Hepatocyte (in vitro differentiated cells): ENCODE data around the gene CDC42BPA. TPM values are rescaled to one million over a fixed set of nuclear protein-coding genes. Genes with fewer than 3 reads are reported as not detected.

Experiments used
- DNase-seq: peaks from one replicate; pipeline ENCODE4 v3.0.0-alpha.2; 2016; ENCODE audit warnings: low spot score
- H2AFZ ChIP-seq: fragments of 200-600 bp; sonication (generic); 2 replicates; pipeline ENCODE4 v1.6.0; 2016; ENCODE audit warnings: antibody characterized with exemption, mild to moderate bottlenecking
- H3K27ac ChIP-seq: fragments of 200-600 bp; sonication (generic); 2 replicates; pipeline ENCODE4 v1.5.1; 2016; ENCODE audit warnings: mild to moderate bottlenecking
- H3K27me3 ChIP-seq: fragments of 200-600 bp; sonication (generic); 2 replicates; pipeline ENCODE4 v1.6.1; 2016
- H3K36me3 ChIP-seq: fragments of 200-600 bp; sonication (generic); replicated peaks from 2 replicates; pipeline ENCODE4 v1.5.1; 2016; ENCODE audit warnings: low read depth; ENCODE audit not compliant: insufficient read depth
- H3K4me1 ChIP-seq: fragments of 200-600 bp; sonication (generic); 2 replicates; pipeline ENCODE4 v1.5.1; 2016; ENCODE audit warnings: mild to moderate bottlenecking, moderate library complexity; ENCODE audit not compliant: insufficient read depth
- H3K4me2 ChIP-seq: fragments of 200-600 bp; sonication (generic); 2 replicates; pipeline ENCODE4 v1.6.0; 2016
- H3K4me3 ChIP-seq: fragments of 200-600 bp; sonication (generic); 2 replicates; pipeline ENCODE4 v1.5.1; 2016; ENCODE audit warnings: mild to moderate bottlenecking
- H3K79me2 ChIP-seq: fragments of 200-600 bp; sonication (generic); 2 replicates; pipeline ENCODE4 v1.6.0; 2017; ENCODE audit warnings: mild to moderate bottlenecking
- H3K9me2 ChIP-seq: fragments of 200-600 bp; sonication (generic); replicated peaks from 2 replicates; pipeline ENCODE4 v1.6.0; 2017; ENCODE audit warnings: mild to moderate bottlenecking; ENCODE audit not compliant: insufficient read depth
- H3K9me3 ChIP-seq: fragments of 200-600 bp; sonication (generic); 2 replicates; pipeline ENCODE4 v1.5.1; 2016; ENCODE audit warnings: low read depth, mild to moderate bottlenecking
- H4K20me1 ChIP-seq: fragments of 200-600 bp; sonication (generic); 2 replicates; pipeline ENCODE4 v1.6.0; 2016; ENCODE audit warnings: mild to moderate bottlenecking; ENCODE audit not compliant: insufficient read depth, poor library complexity, severe bottlenecking
- EZH2 ChIP-seq: fragments of 200-600 bp; sonication (generic); IDR thresholded peaks from 2 replicates; pipeline ENCODE4 v1.6.1; 2016; ENCODE audit warnings: antibody characterized with exemption, mild to moderate bottlenecking, borderline replicate concordance
- EZH2phosphoT487 ChIP-seq: fragments of 200-600 bp; sonication (generic); IDR thresholded peaks from one replicate; pipeline ENCODE4 v1.6.1; 2018; ENCODE audit warnings: antibody characterized with exemption, mild to moderate bottlenecking, low read depth, moderate library complexity; ENCODE audit not compliant: unreplicated experiment, severe bottlenecking
- WGBS: methylation state at CpG from one replicate; pipeline ENCODE4 v1.1.6; 2016; ENCODE audit warnings: low lambda C conversion rate; ENCODE audit errors: missing lambda C conversion rate; 5-methylcytosine and 5-hydroxymethylcytosine counted together
- polyA plus RNA-seq: library from polyadenylated mRNA; unstranded; fragments of >200 nt; fragmentation: Nextera tagmentation; extraction: Ambion mirVana; gene quantifications from 2 replicates; pipeline ENCODE4 v1.2.1, GENCODE V29; 2016
- total RNA-seq: library from RNA; depleted of rRNA; stranded (reverse); fragments of >200 nt; gene quantifications from 2 replicates; pipeline ENCODE4 v1.2.3, GENCODE V29; 2014
- TF ChIP-seq, protein P1 (sequence below): fragments of 200-600 bp; sonication (generic); IDR thresholded peaks from 2 replicates; pipeline ENCODE4 v1.5.1; 2016; ENCODE audit warnings: antibody characterized with exemption, mild to moderate bottlenecking; ENCODE audit not compliant: poor library complexity

The CDC42BPA gene
- total and polyA plus RNA-seq, 2 experiments from 2014 or later: 24.5 to 40.9 TPM

DNA sequence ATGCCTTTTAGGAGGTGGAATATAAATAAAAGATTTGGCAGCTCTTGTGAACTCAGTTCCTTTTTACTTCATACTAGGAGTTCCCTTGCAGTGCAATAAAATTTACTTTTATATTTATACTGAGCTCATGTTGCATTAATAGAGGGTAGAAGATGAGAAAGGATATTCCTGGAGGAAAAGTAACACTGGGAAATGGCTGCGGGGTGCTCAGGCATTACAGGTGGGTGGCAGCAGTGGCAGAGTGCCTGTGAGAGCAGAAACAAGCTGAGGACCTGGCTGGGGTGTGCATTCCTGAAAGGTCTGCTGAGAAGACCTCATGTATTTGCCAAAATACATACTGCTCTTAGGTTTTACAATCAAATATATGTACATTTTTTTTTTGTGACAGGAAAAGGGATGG lies 251.3 kb downstream of the CDC42BPA start:
- WGBS: 79% methylated on average over 1 of the region's 1 CpG

DNA sequence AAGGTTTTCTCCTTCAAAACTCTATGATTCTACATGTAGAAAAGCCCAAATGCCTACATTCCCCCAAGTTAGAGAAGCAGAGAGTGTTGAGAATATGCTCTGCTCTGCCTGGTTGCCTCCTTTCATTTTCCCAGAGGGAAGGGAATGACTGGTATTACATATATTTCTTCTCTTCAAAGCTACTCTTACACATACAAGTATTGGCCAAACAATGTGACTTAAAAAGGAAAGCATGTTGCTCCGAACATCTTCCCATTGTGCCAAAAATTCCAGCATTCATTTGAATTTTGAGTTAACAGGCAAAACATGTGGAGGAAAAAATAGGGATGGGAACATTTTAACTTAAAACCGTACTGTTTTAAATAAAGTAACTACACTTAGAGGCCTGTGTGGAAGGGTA lies 253.0 kb downstream of the CDC42BPA start:
- Histone ChIP-seq H3K9me3 (no peaks in the 10 kb centered on the region), H3K4me3 (no peak overlapping the region), H3K27ac (no peak overlapping the region), H3K36me3 (no peaks in the 10 kb centered on the region), H3K4me2 (no peak overlapping the region), H3K79me2 (no peaks in the 10 kb centered on the region), H3K9me2 (no peaks in the 10 kb centered on the region), H3K4me1 (no peaks in the 10 kb centered on the region), H2AFZ (no peak overlapping the region), H3K27me3 (no peaks in the 10 kb centered on the region), H4K20me1 (no peaks in the 10 kb centered on the region)
- 95% methylated on average over 2 of the region's 2 CpGs for WGBS
- TF ChIP-seq, protein P1, sequence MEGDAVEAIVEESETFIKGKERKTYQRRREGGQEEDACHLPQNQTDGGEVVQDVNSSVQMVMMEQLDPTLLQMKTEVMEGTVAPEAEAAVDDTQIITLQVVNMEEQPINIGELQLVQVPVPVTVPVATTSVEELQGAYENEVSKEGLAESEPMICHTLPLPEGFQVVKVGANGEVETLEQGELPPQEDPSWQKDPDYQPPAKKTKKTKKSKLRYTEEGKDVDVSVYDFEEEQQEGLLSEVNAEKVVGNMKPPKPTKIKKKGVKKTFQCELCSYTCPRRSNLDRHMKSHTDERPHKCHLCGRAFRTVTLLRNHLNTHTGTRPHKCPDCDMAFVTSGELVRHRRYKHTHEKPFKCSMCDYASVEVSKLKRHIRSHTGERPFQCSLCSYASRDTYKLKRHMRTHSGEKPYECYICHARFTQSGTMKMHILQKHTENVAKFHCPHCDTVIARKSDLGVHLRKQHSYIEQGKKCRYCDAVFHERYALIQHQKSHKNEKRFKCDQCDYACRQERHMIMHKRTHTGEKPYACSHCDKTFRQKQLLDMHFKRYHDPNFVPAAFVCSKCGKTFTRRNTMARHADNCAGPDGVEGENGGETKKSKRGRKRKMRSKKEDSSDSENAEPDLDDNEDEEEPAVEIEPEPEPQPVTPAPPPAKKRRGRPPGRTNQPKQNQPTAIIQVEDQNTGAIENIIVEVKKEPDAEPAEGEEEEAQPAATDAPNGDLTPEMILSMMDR: no peak
- TF ChIP-seq EZH2 (no peak), EZH2phosphoT487 (no peak)
- no peak for DNase-seq

More for the DNA sequence above, 251.3 kb downstream of the CDC42BPA start:
- no peaks in the 10 kb centered on the region for H3K27me3 ChIP-seq
- H3K79me2 ChIP-seq: no peaks in the 10 kb centered on the region
- H4K20me1 ChIP-seq: no peaks in the 10 kb centered on the region
- no peak overlapping the region for H3K4me2 ChIP-seq
- H3K27ac ChIP-seq: no peak overlapping the region
- no peak overlapping the region for H2AFZ ChIP-seq
- DNase-seq: no peak
- H3K4me3 ChIP-seq: no peak overlapping the region
- no peaks in the 10 kb centered on the region for H3K9me2 ChIP-seq
- H3K36me3 ChIP-seq: no peaks in the 10 kb centered on the region
- no peaks in the 10 kb centered on the region for H3K9me3 ChIP-seq
- no peaks in the 10 kb centered on the region for H3K4me1 ChIP-seq
- no peak for TF ChIP-seq EZH2
- TF ChIP-seq EZH2phosphoT487: no peak
- TF ChIP-seq, protein P1: no peak

DNA sequence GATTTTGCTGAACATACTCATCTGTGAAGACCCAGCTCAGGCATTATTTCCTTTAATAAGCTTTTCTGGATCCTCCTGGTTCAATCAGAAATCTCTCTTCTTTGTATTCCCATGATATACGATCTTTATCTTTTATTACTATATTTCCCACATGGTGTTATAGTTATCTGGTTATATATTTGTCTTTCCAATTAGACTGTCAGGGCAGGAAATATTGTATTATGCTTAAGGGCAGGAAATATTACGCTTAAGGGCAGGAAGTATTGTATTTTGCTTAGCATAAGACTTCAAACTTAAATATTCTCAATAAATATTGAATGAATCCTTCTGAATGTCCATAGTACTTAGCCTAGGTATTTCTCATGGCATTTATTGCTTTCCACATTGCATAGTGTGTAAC lies 256.0 kb downstream of the CDC42BPA start:
- H3K9me2 ChIP-seq: no peaks in the 10 kb centered on the region
- no peaks in the 10 kb centered on the region for H3K36me3 ChIP-seq
- 90% methylated on average over 2 of the region's 2 CpGs for WGBS
- no peak for TF ChIP-seq EZH2
- H4K20me1 ChIP-seq: no peaks in the 10 kb centered on the region
- H3K9me3 ChIP-seq: no peaks in the 10 kb centered on the region
- H3K4me1 ChIP-seq: no peaks in the 10 kb centered on the region
- H3K4me3 ChIP-seq: no peak overlapping the region
- H3K4me2 ChIP-seq: no peak overlapping the region
- DNase-seq: no peak
- no peaks in the 10 kb centered on the region for H3K79me2 ChIP-seq
- H3K27ac ChIP-seq: no peak overlapping the region
- no peak overlapping the region for H2AFZ ChIP-seq
- H3K27me3 ChIP-seq: no peaks in the 10 kb centered on the region

DNA sequence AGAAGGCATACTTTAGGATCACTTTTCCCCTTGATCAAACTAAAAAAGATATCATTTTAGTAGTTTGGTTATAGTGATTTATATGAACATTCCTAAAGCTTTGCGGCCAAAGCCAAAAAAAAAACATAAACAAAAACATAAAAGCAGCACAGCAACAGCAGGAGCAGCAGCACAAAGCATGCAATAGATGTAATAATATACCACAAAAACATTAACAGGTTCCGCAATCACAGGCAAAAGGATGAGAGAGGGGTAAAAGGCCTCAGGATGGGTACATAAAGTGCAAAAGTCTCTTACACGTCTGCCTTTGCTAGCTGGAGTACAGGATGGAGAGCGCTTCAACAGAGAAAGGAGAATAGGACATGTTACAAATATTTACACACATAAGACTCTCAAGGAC lies 259.2 kb downstream of the CDC42BPA start:
- Histone ChIP-seq H3K4me3 (no peak overlapping the region), H3K9me2 (no peaks in the 10 kb centered on the region), H3K79me2 (no peaks in the 10 kb centered on the region), H3K4me2 (no peak overlapping the region), H4K20me1 (no peaks in the 10 kb centered on the region), H3K4me1 (no peaks in the 10 kb centered on the region), H2AFZ (no peak overlapping the region), H3K36me3 (no peaks in the 10 kb centered on the region), H3K27ac (no peak overlapping the region), H3K9me3 (no peaks in the 10 kb centered on the region), H3K27me3 (no peaks in the 10 kb centered on the region)
- DNase-seq: no peak
- 88% methylated on average over 4 of the region's 4 CpGs for WGBS
- TF ChIP-seq EZH2phosphoT487 (no peak), EZH2 (no peak)
- TF ChIP-seq, protein P1: no peak
